HCT116 (cell line): ENCODE results near the gene PLB1. TPM values are rescaled to one million over a fixed set of nuclear protein-coding genes. Genes with fewer than 3 reads are reported as not detected.

Experiments used
- ATAC-seq: fragments of 200-7000 bp; cut with Tn5 transposase; 2 replicates; pipeline ENCODE4 v1.9.1; 2020; ENCODE audit warnings: mild to moderate bottlenecking, moderate library complexity
- BruUV-seq: library from RNA; stranded (reverse); fragments of 400-500 nt; replicated peaks from 2 replicates; lab custom pipeline; 2021; lab: Mats Ljungman, UMichigan
- CTCF ChIA-PET: fragments of 300-600 bp; sonication (Branson Sonifier 250); formaldehyde crosslinking; loops from one replicate; lab custom pipeline; 2021; ENCODE audit warnings: antibody characterized with exemption; lab: Charles Lee
- POLR2A ChIA-PET: fragments of 300-600, 350-600 bp; sonication (Branson Sonifier 250); formaldehyde crosslinking; loops from one replicate; lab custom pipeline; 2021; ENCODE audit warnings: antibody characterized with exemption; lab: Charles Lee
- RAD21 ChIA-PET, 2 experiments: fragments of 300-600 bp; sonication (Branson Sonifier 250); formaldehyde crosslinking; loops; one replicate each; lab custom pipeline; 2023; ENCODE audit warnings: low total read pairs in 2 of 2; ENCODE audit not compliant: uncharacterized antibody in 2 of 2, unreplicated experiment in 2 of 2, low non-redundant PET in 1 of 2; lab: Charles Lee
- DNase-seq: peaks from one replicate; pipeline ENCODE4 v3.0.0-alpha.2; 2010; ENCODE audit warnings: low read depth, low spot score
- H2AFZ ChIP-seq: fragments of 200-600 bp; shearing (Covaris generic), sonication (generic); 2 replicates; pipeline ENCODE4 v1.6.1; 2017; ENCODE audit warnings: low read depth, mixed run types, mixed read lengths, antibody characterized with exemption, low read length; ENCODE audit not compliant: poor library complexity, severe bottlenecking
- H3K27ac ChIP-seq: 2 replicates; pipeline ENCODE4 v1.5.1; 2012; ENCODE audit warnings: low read depth, low read length
- H3K27me3 ChIP-seq: fragments of 200-600 bp; sonication (generic); 2 replicates; pipeline ENCODE4 v1.6.1; 2016; ENCODE audit warnings: mixed run types, low read length, mixed read lengths; ENCODE audit not compliant: insufficient read depth
- H3K36me3 ChIP-seq, 2 experiments: fragments of 200-500 bp in 1 of 2; fragments of 200-600 bp in 1 of 2; sonication (Bioruptor generic) in 1 of 2; sonication (generic) in 1 of 2; 2 replicates each; pipeline versions ENCODE4 v1.5.1 to v1.6.1; 2014 to 2016; ENCODE audit warnings: low read length in 2 of 2, inconsistent platforms in 1 of 2, mixed read lengths in 1 of 2, mixed run types in 1 of 2; ENCODE audit not compliant: insufficient read depth in 2 of 2, control insufficient read depth in 1 of 2
- H3K4me1 ChIP-seq, 2 experiments: fragments of 200-600 bp in 1 of 2; sonication (generic) in 1 of 2; 2 replicates each; pipeline versions ENCODE4 v1.5.1 to v1.6.1; 2012 to 2017; ENCODE audit warnings: low read length in 2 of 2, inconsistent platforms in 1 of 2, mild to moderate bottlenecking in 1 of 2, mixed read lengths in 1 of 2, mixed run types in 1 of 2, moderate library complexity in 1 of 2; ENCODE audit not compliant: insufficient read depth in 2 of 2, control insufficient read depth in 1 of 2
- H3K4me2 ChIP-seq: fragments of 200-600 bp; sonication (generic); 2 replicates; pipeline ENCODE4 v1.6.1; 2017; ENCODE audit warnings: mixed run types, low read length, mixed read lengths
- H3K4me3 ChIP-seq, 2 experiments: fragments of 200-600 bp in 1 of 2; sonication (generic) in 1 of 2; replicated peaks in 1 of 2; 2 replicates each; pipeline ENCODE4 v1.5.1; 2011 to 2016; ENCODE audit warnings: low read length in 2 of 2, control low read depth in 1 of 2, low read depth in 1 of 2, mild to moderate bottlenecking in 1 of 2, mixed read lengths in 1 of 2, mixed run types in 1 of 2
- H3K79me2 ChIP-seq: fragments of 200-600 bp; sonication (generic); 2 replicates; pipeline ENCODE4 v1.6.1; 2017; ENCODE audit warnings: mild to moderate bottlenecking, mixed run types, low read length, moderate library complexity, mixed read lengths; ENCODE audit not compliant: insufficient read depth
- H3K9ac ChIP-seq: fragments of 200-600 bp; sonication (generic); 2 replicates; pipeline ENCODE4 v1.6.1; 2016; ENCODE audit warnings: low read length, mixed read lengths
- H3K9me2 ChIP-seq: fragments of 200-600 bp; sonication (generic), shearing (Covaris generic); 2 replicates; pipeline ENCODE4 v1.6.1; 2017; ENCODE audit warnings: mixed run types, mild to moderate bottlenecking, moderate library complexity; ENCODE audit not compliant: insufficient read depth
- H3K9me3 ChIP-seq, 2 experiments: fragments of 200-500 bp in 1 of 2; fragments of 200-600 bp in 1 of 2; sonication (Bioruptor generic) in 1 of 2; sonication (generic) in 1 of 2; 2 replicates each; pipeline ENCODE4 v1.6.1; 2014 to 2017; ENCODE audit warnings: low read length in 2 of 2, mixed read lengths in 2 of 2, inconsistent platforms in 1 of 2, low read depth in 1 of 2, mild to moderate bottlenecking in 1 of 2, mixed run types in 1 of 2, moderate library complexity in 1 of 2; ENCODE audit not compliant: control insufficient read depth in 1 of 2, insufficient read depth in 1 of 2
- H4K20me1 ChIP-seq: fragments of 200-600 bp; sonication (generic), shearing (Covaris generic); 2 replicates; pipeline ENCODE4 v1.6.1; 2017; ENCODE audit warnings: mixed run types, mild to moderate bottlenecking, moderate library complexity; ENCODE audit not compliant: insufficient read depth
- ATF3 ChIP-seq: IDR thresholded peaks from 2 replicates; pipeline ENCODE4 v1.6.1; 2012
- CTCF ChIP-seq, 3 experiments: fragments of 200-600 bp in 1 of 3; sonication (generic) in 1 of 3; IDR thresholded peaks in 2 of 3; conservative IDR thresholded peaks in 1 of 3; 2 replicates each; pipeline ENCODE4 v1.5.1; 2012 to 2017; ENCODE audit warnings: low read depth in 2 of 3, low read length in 2 of 3, antibody characterized with exemption in 1 of 3, borderline replicate concordance in 1 of 3, control low read depth in 1 of 3, mild to moderate bottlenecking in 1 of 3, mixed read lengths in 1 of 3, mixed run types in 1 of 3, moderate library complexity in 1 of 3; ENCODE audit not compliant: insufficient read depth in 1 of 3
- EGR1 ChIP-seq: IDR thresholded peaks from 2 replicates; pipeline ENCODE4 v1.6.1; 2012; ENCODE audit warnings: low read depth
- ELF1 ChIP-seq: IDR thresholded peaks from 2 replicates; pipeline ENCODE4 v1.6.1; 2012; ENCODE audit warnings: low read depth, borderline replicate concordance
- EZH2 ChIP-seq: fragments of 200-600 bp; sonication (generic); IDR thresholded peaks from 2 replicates; pipeline ENCODE4 v1.6.1; 2017; ENCODE audit warnings: antibody characterized with exemption, mixed run types
- EZH2phosphoT487 ChIP-seq: fragments of 200-600 bp; IDR thresholded peaks from 2 replicates; pipeline ENCODE4 v1.6.1; 2018; ENCODE audit warnings: antibody characterized with exemption, borderline replicate concordance
- MAX ChIP-seq: IDR thresholded peaks from 2 replicates; pipeline ENCODE4 v1.6.1; 2012
- POLR2AphosphoS5 ChIP-seq: IDR thresholded peaks from 2 replicates; pipeline ENCODE4 v1.6.1; 2011; ENCODE audit warnings: mild to moderate bottlenecking, low read depth, low read length, moderate library complexity
- RAD21 ChIP-seq: IDR thresholded peaks from 2 replicates; pipeline ENCODE4 v1.6.1; 2012; ENCODE audit warnings: low read depth, mild to moderate bottlenecking
- REST ChIP-seq: IDR thresholded peaks from 2 replicates; pipeline ENCODE4 v1.6.1; 2012; ENCODE audit warnings: low read depth
- SIN3A ChIP-seq: IDR thresholded peaks from 2 replicates; pipeline ENCODE4 v1.6.1; 2012; ENCODE audit warnings: low read depth
- SP1 ChIP-seq: IDR thresholded peaks from 2 replicates; pipeline ENCODE4 v1.6.1; 2012; ENCODE audit warnings: low read depth
- SRF ChIP-seq: IDR thresholded peaks from 2 replicates; pipeline ENCODE4 v1.6.1; 2012; ENCODE audit warnings: low read depth
- TCF7L2 ChIP-seq: IDR thresholded peaks from 2 replicates; pipeline ENCODE4 v1.7.0; 2011; ENCODE audit warnings: borderline replicate concordance, inconsistent platforms; ENCODE audit not compliant: insufficient read depth, insufficient read length; ENCODE audit errors: extremely low read depth
- YY1 ChIP-seq: IDR thresholded peaks from 2 replicates; pipeline ENCODE4 v1.6.1; 2011; ENCODE audit warnings: low read length, low read depth, moderate library complexity, mild to moderate bottlenecking; ENCODE audit not compliant: insufficient replicate concordance; ENCODE audit errors: extremely low read depth
- ZFX ChIP-seq: fragments of 450-650 bp; IDR thresholded peaks from 2 replicates; pipeline ENCODE4 v1.6.1; 2017
- ZNF274 ChIP-seq: fragments of 200-500 bp; sonication (Bioruptor generic); IDR thresholded peaks from 2 replicates; pipeline ENCODE4 v1.6.1; 2014; ENCODE audit warnings: mild to moderate bottlenecking, low read depth, low read length, inconsistent platforms
- intact Hi-C: fragments of 100-400 bp; cut with micrococcal nuclease; formaldehyde crosslinking; loops from 2 replicates; pipeline ENCODE4 v1.10.0; 2022
- total RNA-seq: library from RNA; stranded (reverse); gene quantifications from one replicate; pipeline ENCODE4 v1.2.1, GENCODE V29; 2021; ENCODE audit not compliant: unreplicated experiment

Gene PLB1
- total RNA-seq, 1 experiment from 2014 or later, result 0.49 TPM

GRCh38 chr2:28577791-28578680 lies 82.2 kb downstream of the PLB1 start:
- ChIA-PET CTCF (interaction anchor here (3.4 kb wide), 1 partner anchor 17 kb away, joined by 18 read pairs; no protein-coding TSS in a partner anchor), RAD21 (no interaction called here), POLR2A (no interaction called here)
- TF ChIP-seq SP1, result no peak
- no peak for TF ChIP-seq POLR2AphosphoS5
- TF ChIP-seq EZH2phosphoT487, result no peak
- no peak for TF ChIP-seq ZFX
- TF ChIP-seq ELF1, result no peak
- TF ChIP-seq ZNF274, result no peak
- no peak for TF ChIP-seq EGR1
- no peak for TF ChIP-seq SRF
- TF ChIP-seq EZH2, result no peak
- TF ChIP-seq RAD21, result no peak
- no peak for TF ChIP-seq ATF3
- no peak for TF ChIP-seq TCF7L2
- TF ChIP-seq MAX, result no peak
- TF ChIP-seq REST, result no peak
- no peak for TF ChIP-seq SIN3A
- TF ChIP-seq YY1, result no peak
- TF ChIP-seq CTCF (IDR thresholded peaks at IDR 0.05 in 2 of 3, conservative IDR thresholded peaks at IDR 0.05 in 1 of 3; ENCODE audit: borderline replicate concordance in 1 of 3, insufficient read depth in 1 of 3, low read depth in 2 of 3, low read length in 2 of 3), result no peak
- Histone ChIP-seq H3K27ac (no peak overlapping the region), H3K27me3 (no peaks in the 10 kb centered on the region), H3K4me1 (peaks cover 0 to 14% of the 10 kb centered on the region in 2 experiments; a peak in 2 of 4 replicates), H3K9me2 (no peaks in the 10 kb centered on the region), H3K9ac (no peak overlapping the region), H3K4me3 (no peak overlapping the region), H3K4me2 (no peak overlapping the region), H2AFZ (no peak overlapping the region), H3K9me3 (no peaks in the 10 kb centered on the region), H3K36me3 (no peaks in the 10 kb centered on the region), H3K79me2 (no peaks in the 10 kb centered on the region), H4K20me1 (no peaks in the 10 kb centered on the region)
- no peak for DNase-seq
- BruUV-seq, result no TSS peak
- intact Hi-C loops, result no loop called here
- no peak for ATAC-seq
